ENCODE results near the gene GLB1L2. TPM values are rescaled to one million over a fixed set of nuclear protein-coding genes. Genes with fewer than 3 reads are reported as not detected.

Gene GLB1L2
- total and polyA plus RNA-seq, 2 experiments from 2014 or later, result 3.3 to 12.3 TPM

- H3K27me3 Mint-ChIP-seq (ENCODE audit: insufficient read depth, low read depth, poor library complexity), result peaks cover 23% of the 10 kb centered on the region
- no peak overlapping the region for H3K27ac Mint-ChIP-seq
- H3K27me3 ChIP-seq (ENCODE audit: insufficient read depth), result peaks cover 28% of the 10 kb centered on the region
Observed at GRCh38 chr11:134332189-134332631, 422 bp downstream of the GLB1L2 start.

More at GRCh38 chr11:134332189-134332631, 422 bp downstream of the GLB1L2 start:
- DNase-seq (ENCODE audit: low spot score) (peak; percentile 75), ATAC-seq (peak; percentile 84)
- Mint-ChIP-seq H3K36me3 (ENCODE audit: low read depth) (no peaks in the 10 kb centered on the region; the same call in 2 of the 3 replicates), H3K4me1 (peaks cover 30% of the 10 kb centered on the region), H3K9me3 (no peaks in the 10 kb centered on the region; the same call in 2 of the 3 replicates), H3K4me3 (peak overlapping the region; percentile 73)
- no peaks in the 10 kb centered on the region for H3K79me2 ChIP-seq (replicated peaks; ENCODE audit: insufficient read depth)
- H3K27ac ChIP-seq (ENCODE audit: low read depth), result no peak overlapping the region
- H2AFZ ChIP-seq, result peak overlapping the region; percentile 98
- peak overlapping the region; percentile 94 for H3K4me2 ChIP-seq
- H3K4me3 ChIP-seq, result peak overlapping the region; percentile 79
- no peaks in the 10 kb centered on the region for H3K9me2 ChIP-seq (ENCODE audit: insufficient read depth)
- peaks cover 17% of the 10 kb centered on the region; the same call in 1 of the 2 replicates for H3K4me1 ChIP-seq (ENCODE audit: insufficient read depth)
- H3F3A ChIP-seq (replicated peaks; ENCODE audit: low read depth), result no peaks in the 10 kb centered on the region; the same call in 1 of the 2 replicates
- no peak for TF ChIP-seq ZNF114 (CRISPR knock-in tag; IDR thresholded peaks at IDR 0.05)
- TF ChIP-seq, protein P1, sequence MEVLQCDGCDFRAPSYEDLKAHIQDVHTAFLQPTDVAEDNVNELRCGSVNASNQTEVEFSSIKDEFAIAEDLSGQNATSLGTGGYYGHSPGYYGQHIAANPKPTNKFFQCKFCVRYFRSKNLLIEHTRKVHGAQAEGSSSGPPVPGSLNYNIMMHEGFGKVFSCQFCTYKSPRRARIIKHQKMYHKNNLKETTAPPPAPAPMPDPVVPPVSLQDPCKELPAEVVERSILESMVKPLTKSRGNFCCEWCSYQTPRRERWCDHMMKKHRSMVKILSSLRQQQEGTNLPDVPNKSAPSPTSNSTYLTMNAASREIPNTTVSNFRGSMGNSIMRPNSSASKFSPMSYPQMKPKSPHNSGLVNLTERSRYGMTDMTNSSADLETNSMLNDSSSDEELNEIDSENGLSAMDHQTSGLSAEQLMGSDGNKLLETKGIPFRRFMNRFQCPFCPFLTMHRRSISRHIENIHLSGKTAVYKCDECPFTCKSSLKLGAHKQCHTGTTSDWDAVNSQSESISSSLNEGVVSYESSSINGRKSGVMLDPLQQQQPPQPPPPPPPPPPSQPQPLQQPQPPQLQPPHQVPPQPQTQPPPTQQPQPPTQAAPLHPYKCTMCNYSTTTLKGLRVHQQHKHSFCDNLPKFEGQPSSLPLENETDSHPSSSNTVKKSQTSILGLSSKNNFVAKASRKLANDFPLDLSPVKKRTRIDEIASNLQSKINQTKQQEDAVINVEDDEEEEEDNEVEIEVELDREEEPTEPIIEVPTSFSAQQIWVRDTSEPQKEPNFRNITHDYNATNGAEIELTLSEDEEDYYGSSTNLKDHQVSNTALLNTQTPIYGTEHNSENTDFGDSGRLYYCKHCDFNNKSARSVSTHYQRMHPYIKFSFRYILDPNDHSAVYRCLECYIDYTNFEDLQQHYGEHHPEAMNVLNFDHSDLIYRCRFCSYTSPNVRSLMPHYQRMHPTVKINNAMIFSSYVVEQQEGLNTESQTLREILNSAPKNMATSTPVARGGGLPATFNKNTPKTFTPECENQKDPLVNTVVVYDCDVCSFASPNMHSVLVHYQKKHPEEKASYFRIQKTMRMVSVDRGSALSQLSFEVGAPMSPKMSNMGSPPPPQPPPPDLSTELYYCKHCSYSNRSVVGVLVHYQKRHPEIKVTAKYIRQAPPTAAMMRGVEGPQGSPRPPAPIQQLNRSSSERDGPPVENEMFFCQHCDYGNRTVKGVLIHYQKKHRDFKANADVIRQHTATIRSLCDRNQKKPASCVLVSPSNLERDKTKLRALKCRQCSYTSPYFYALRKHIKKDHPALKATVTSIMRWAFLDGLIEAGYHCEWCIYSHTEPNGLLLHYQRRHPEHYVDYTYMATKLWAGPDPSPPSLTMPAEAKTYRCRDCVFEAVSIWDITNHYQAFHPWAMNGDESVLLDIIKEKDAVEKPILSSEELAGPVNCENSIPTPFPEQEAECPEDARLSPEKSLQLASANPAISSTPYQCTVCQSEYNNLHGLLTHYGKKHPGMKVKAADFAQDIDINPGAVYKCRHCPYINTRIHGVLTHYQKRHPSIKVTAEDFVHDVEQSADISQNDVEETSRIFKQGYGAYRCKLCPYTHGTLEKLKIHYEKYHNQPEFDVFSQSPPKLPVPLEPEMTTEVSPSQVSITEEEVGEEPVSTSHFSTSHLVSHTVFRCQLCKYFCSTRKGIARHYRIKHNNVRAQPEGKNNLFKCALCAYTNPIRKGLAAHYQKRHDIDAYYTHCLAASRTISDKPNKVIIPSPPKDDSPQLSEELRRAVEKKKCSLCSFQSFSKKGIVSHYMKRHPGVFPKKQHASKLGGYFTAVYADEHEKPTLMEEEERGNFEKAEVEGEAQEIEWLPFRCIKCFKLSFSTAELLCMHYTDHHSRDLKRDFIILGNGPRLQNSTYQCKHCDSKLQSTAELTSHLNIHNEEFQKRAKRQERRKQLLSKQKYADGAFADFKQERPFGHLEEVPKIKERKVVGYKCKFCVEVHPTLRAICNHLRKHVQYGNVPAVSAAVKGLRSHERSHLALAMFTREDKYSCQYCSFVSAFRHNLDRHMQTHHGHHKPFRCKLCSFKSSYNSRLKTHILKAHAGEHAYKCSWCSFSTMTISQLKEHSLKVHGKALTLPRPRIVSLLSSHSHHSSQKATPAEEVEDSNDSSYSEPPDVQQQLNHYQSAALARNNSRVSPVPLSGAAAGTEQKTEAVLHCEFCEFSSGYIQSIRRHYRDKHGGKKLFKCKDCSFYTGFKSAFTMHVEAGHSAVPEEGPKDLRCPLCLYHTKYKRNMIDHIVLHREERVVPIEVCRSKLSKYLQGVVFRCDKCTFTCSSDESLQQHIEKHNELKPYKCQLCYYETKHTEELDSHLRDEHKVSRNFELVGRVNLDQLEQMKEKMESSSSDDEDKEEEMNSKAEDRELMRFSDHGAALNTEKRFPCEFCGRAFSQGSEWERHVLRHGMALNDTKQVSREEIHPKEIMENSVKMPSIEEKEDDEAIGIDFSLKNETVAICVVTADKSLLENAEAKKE (CRISPR knock-in tag; IDR thresholded peaks at IDR 0.05), result no peak
- no peak for TF ChIP-seq JUNB (IDR thresholded peaks at IDR 0.05; ENCODE audit: unreplicated experiment)
- no peak for TF ChIP-seq EZH2 (IDR thresholded peaks at IDR 0.05; ENCODE audit: low read depth, unreplicated experiment)
- TF ChIP-seq, protein P2, sequence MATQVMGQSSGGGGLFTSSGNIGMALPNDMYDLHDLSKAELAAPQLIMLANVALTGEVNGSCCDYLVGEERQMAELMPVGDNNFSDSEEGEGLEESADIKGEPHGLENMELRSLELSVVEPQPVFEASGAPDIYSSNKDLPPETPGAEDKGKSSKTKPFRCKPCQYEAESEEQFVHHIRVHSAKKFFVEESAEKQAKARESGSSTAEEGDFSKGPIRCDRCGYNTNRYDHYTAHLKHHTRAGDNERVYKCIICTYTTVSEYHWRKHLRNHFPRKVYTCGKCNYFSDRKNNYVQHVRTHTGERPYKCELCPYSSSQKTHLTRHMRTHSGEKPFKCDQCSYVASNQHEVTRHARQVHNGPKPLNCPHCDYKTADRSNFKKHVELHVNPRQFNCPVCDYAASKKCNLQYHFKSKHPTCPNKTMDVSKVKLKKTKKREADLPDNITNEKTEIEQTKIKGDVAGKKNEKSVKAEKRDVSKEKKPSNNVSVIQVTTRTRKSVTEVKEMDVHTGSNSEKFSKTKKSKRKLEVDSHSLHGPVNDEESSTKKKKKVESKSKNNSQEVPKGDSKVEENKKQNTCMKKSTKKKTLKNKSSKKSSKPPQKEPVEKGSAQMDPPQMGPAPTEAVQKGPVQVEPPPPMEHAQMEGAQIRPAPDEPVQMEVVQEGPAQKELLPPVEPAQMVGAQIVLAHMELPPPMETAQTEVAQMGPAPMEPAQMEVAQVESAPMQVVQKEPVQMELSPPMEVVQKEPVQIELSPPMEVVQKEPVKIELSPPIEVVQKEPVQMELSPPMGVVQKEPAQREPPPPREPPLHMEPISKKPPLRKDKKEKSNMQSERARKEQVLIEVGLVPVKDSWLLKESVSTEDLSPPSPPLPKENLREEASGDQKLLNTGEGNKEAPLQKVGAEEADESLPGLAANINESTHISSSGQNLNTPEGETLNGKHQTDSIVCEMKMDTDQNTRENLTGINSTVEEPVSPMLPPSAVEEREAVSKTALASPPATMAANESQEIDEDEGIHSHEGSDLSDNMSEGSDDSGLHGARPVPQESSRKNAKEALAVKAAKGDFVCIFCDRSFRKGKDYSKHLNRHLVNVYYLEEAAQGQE (IDR thresholded peaks at IDR 0.05; ENCODE audit: unreplicated experiment), result no peak
- TF ChIP-seq CTCF (conservative IDR thresholded peaks at IDR 0.05; ENCODE audit: low read depth in 2 of 2), result peak; percentile 23 to 60
- H3K36me3 ChIP-seq (ENCODE audit: insufficient read depth), result no peaks in the 10 kb centered on the region
- peaks cover 5% of the 10 kb centered on the region; the same call in 1 of the 2 replicates for H4K20me1 ChIP-seq (replicated peaks; ENCODE audit: insufficient read depth)

All from GM23338 (cell line).